Measurements from ENCODE around the gene MYCL. TPM values are rescaled to one million over a fixed set of nuclear protein-coding genes. Genes with fewer than 3 reads are reported as not detected.

MYCL gene
- total RNA-seq, 1 experiment from 2014 or later = 18.4 TPM

DNA sequence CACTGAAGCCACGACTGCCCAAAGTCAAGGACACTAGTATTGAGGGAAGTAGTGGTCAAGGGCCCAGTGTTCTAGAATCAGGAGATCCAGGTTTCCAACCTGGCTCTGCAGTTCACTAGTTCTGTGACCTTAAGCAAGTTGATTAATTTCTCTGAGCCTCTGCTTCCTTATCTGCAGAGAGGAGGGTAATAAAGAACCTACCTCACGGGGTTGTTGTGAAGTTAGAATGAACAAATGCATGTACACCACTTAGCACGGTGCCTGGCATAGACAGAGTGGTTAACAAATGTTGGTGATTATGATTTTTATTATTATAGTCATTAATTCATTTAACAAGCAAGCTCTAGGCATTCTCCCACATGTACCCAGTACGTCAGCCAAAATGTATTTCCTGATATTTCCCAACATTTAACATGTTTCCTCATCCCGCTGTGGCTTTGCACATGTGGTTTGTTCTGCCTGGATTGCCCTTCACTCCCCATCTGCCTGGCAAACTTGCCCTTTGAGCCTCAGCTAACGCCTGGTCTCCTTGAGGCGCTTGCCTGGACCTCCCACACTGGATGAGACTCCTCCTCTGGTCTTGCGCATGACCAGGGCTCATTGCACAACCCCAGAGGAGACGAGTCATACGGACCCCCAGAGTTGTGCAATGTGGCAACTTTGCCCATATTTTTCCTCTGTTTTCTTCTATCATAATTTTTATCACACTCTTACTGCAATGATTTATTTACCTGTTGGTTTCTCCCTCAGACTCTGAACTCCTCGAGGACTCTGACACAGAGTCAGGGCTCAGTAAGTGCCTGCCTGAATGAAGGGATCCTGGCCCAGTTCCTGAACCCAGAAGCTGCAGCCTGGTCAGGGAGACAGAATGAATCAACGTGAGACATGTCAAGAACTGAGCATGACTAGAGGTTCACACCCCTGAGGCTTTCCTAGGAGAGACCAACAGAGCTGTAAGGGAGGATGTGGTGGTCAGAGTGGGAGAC, 32.5 kb upstream of the MYCL start:
- Histone ChIP-seq H3K23ac (ENCODE audit: insufficient read length, low read depth, low read length) (no peak overlapping the region), H3K79me1 (ENCODE audit: insufficient read depth, low read depth, low read length, poor library complexity, severe bottlenecking) (no peaks in the 10 kb centered on the region), H2AFZ (ENCODE audit: low read length) (no peak overlapping the region), H3K4me1 (ENCODE audit: insufficient read depth, low read length) (no peaks in the 10 kb centered on the region), H3K27me3 (ENCODE audit: insufficient read depth, low read length) (0 out of 2 replicates have a peak, but pooled peaks cover 2% of the 10 kb centered on the region), H3K18ac (ENCODE audit: insufficient read length, low read depth, low read length) (no peak overlapping the region), H4K8ac (replicated peaks; ENCODE audit: insufficient read length, low read depth, low read length) (no peak overlapping the region), H2BK15ac (ENCODE audit: low read depth, low read length) (no peak overlapping the region), H2BK12ac (ENCODE audit: insufficient read length, low read depth, low read length) (no peak overlapping the region), H3K79me2 (ENCODE audit: insufficient read depth, low read length) (no peaks in the 10 kb centered on the region), H3K4me2 (ENCODE audit: insufficient read depth, insufficient read length, low read length) (no peak overlapping the region), H2BK20ac (ENCODE audit: low read depth, low read length, poor library complexity, severe bottlenecking) (no peak overlapping the region), H4K5ac (ENCODE audit: insufficient read length, low read depth, low read length) (no peak overlapping the region), H2BK5ac (ENCODE audit: insufficient read length, low read length) (no peak overlapping the region), H3K56ac (ENCODE audit: insufficient read length, low read depth, low read length) (no peak overlapping the region), H3K4ac (ENCODE audit: low read depth, low read length) (no peak overlapping the region), H2BK120ac (ENCODE audit: low read depth, low read length, poor library complexity, severe bottlenecking) (no peak overlapping the region), H3T11ph (ENCODE audit: low read length) (no peak overlapping the region), H3K9ac (ENCODE audit: extremely low read depth, insufficient read length, low read length) (no peak overlapping the region), H3K23me2 (ENCODE audit: insufficient read length, low read depth, low read length, poor library complexity, severe bottlenecking) (no peaks in the 10 kb centered on the region), H3K27ac (ENCODE audit: insufficient read length, low read depth, low read length) (no peak overlapping the region), H4K91ac (ENCODE audit: insufficient read length, low read depth, low read length) (no peak overlapping the region), H3K9me3 (ENCODE audit: control insufficient read depth, low read depth, low read length) (no peaks in the 10 kb centered on the region), H3K14ac (ENCODE audit: insufficient read depth, low read length) (no peak overlapping the region), H2AK5ac (ENCODE audit: insufficient read length, low read length) (no peak overlapping the region), H4K20me1 (ENCODE audit: control insufficient read depth, insufficient read depth, insufficient read length) (no peaks in the 10 kb centered on the region)
- WGBS (ENCODE audit: extremely low coverage, insufficient read length, low lambda C conversion rate) = no CpG with 5 or more reads among the region's 12 CpGs
- Mint-ChIP-seq H3K27ac (peak overlapping the region in 1 of 3 experiments; percentile 55; a peak in 1 of 7 replicates), H3K4me3 (no peak overlapping the region), H3K36me3 (ENCODE audit: insufficient read depth in 1 of 3, low read depth in 3 of 3) (no peaks in the 10 kb centered on the region), H3K4me1 (no peaks in the 10 kb centered on the region), H3K9me3 (no peaks in the 10 kb centered on the region), H3K27me3 (ENCODE audit: low read depth) (peaks cover 6% of the 10 kb centered on the region)
- TF ChIP-seq, protein P1, sequence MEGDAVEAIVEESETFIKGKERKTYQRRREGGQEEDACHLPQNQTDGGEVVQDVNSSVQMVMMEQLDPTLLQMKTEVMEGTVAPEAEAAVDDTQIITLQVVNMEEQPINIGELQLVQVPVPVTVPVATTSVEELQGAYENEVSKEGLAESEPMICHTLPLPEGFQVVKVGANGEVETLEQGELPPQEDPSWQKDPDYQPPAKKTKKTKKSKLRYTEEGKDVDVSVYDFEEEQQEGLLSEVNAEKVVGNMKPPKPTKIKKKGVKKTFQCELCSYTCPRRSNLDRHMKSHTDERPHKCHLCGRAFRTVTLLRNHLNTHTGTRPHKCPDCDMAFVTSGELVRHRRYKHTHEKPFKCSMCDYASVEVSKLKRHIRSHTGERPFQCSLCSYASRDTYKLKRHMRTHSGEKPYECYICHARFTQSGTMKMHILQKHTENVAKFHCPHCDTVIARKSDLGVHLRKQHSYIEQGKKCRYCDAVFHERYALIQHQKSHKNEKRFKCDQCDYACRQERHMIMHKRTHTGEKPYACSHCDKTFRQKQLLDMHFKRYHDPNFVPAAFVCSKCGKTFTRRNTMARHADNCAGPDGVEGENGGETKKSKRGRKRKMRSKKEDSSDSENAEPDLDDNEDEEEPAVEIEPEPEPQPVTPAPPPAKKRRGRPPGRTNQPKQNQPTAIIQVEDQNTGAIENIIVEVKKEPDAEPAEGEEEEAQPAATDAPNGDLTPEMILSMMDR (conservative IDR thresholded peaks at IDR 0.05) = no peak
- no peak for DNase-seq
